A673 (cell line): ENCODE measurements around the gene CAMK1.

ENCODE experiments used
- CTCF ChIP-seq: fragments of 300-800, 200-600 bp; sonication (generic); conservative IDR thresholded peaks from 2 replicates; pipeline ENCODE4 v1.5.1; 2017; ENCODE audit warnings: low read depth, mild to moderate bottlenecking, antibody characterized with exemption, low read length, moderate library complexity, mixed read lengths
- EZH2 ChIP-seq: fragments of 200-600 bp; sonication (generic); IDR thresholded peaks from 2 replicates; pipeline ENCODE4 v1.6.1; 2017; ENCODE audit warnings: borderline replicate concordance, low read depth, mild to moderate bottlenecking, mixed read lengths, antibody characterized with exemption, low read length; ENCODE audit not compliant: poor library complexity, severe bottlenecking

GRCh38 chr3:9797196-9797945 lies 27.6 kb upstream of the CAMK1 start:
- TF ChIP-seq CTCF (no peak), EZH2 (no peak)
